Adrenal gland (tissue), 12 donors: ENCODE results near the gene BLTP2. TPM values are rescaled to one million over a fixed set of nuclear protein-coding genes. Genes with fewer than 3 reads are reported as not detected.
"Not testable (repeated sequence)": the region's sequence is repeated elsewhere in the genome, so short reads cannot be mapped to it uniquely, and the experiment has no call there.

Experiments
- DNase-seq, 7 donors: peaks; one replicate each; pipeline ENCODE4 v3.0.0-alpha.2; 2019 to 2020
- H3K27ac ChIP-seq, 5 donors: fragments of 200-600 bp; sonication (generic) in 4 of 5; 1 replicate in 3 of 5; 2 replicates in 2 of 5; pipeline versions ENCODE4 v1.5.1 to v1.8.0; 2016 to 2020; ENCODE audit warnings: mild to moderate bottlenecking in 1 of 5
- H3K27me3 ChIP-seq: fragments of 200-600 bp; 2 replicates; pipeline ENCODE4 v1.8.0; 2021
- H3K36me3 ChIP-seq, 2 donors: fragments of 200-600 bp; replicated peaks in 1 of 2; 1 replicate in 1 of 2; 2 replicates in 1 of 2; pipeline versions ENCODE4 v1.5.1 to v1.8.0; 2018 to 2022
- H3K4me1 ChIP-seq, 2 donors: fragments of 200-600 bp; replicated peaks in 1 of 2; 1 replicate in 1 of 2; 2 replicates in 1 of 2; pipeline versions ENCODE4 v1.5.1 to v1.8.0; 2018 to 2021
- H3K4me3 ChIP-seq, 4 donors: fragments of 200-600 bp; sonication (generic) in 3 of 4; one replicate each; pipeline ENCODE4 v1.5.1; 2016 to 2018
- H3K9me3 ChIP-seq, 3 donors: fragments of 200-600 bp; sonication (generic) in 1 of 3; replicated peaks in 1 of 3; 1 replicate in 2 of 3; 2 replicates in 1 of 3; pipeline versions ENCODE4 v1.5.1 to v1.8.0; 2016 to 2021
- CTCF ChIP-seq, 6 experiments: fragments of 450-650 bp in 4 of 6; fragments of 200-600 bp in 2 of 6; sonication (generic) in 1 of 6; IDR thresholded peaks; 1 replicate in 5 of 6; 2 replicates in 1 of 6; pipeline versions ENCODE4 v1.5.1 to v1.8.0; 2016 to 2021; ENCODE audit warnings: antibody characterized with exemption in 6 of 6, mild to moderate bottlenecking in 2 of 6, moderate library complexity in 1 of 6
- POLR2A ChIP-seq, 2 donors: fragments of 450-650 bp; IDR thresholded peaks; one replicate each; pipeline ENCODE4 v1.6.1; 2017; ENCODE audit warnings: antibody characterized with exemption in 2 of 2, mild to moderate bottlenecking in 2 of 2, moderate library complexity in 1 of 2
- WGBS, 4 donors: extraction: QIAGEN DNeasy Blood & Tissue Kit in 2 of 4; methylation state at CpG; one replicate each; pipeline versions ENCODE4 v1.1.5 to v1.1.7; 2013 to 2017; 5-methylcytosine and 5-hydroxymethylcytosine counted together
- intact Hi-C, 2 donors: fragments of 100-400 bp; cut with DNase I; formaldehyde crosslinking; loops; one replicate each; pipeline versions ENCODE4 v1.14.1 to v1.15.0; 2022 to 2023
- polyA plus RNA-seq, 3 donors: library from polyadenylated mRNA; stranded (reverse); fragments of 200-250 nt in 2 of 3; fragments of 350-450 nt in 1 of 3; fragmentation: Illumina TruSeq in 1 of 3; extraction: RNeasy Lipid Tissue Mini Kit (QIAGEN cat#74804) in 1 of 3; gene quantifications; one replicate each; pipeline ENCODE4 v1.2.3, GENCODE V29; 2013 to 2014
- total RNA-seq, 9 donors: library from RNA; depleted of rRNA in 4 of 9; stranded (reverse); fragments of >200 nt in 4 of 9; fragments of 120-200 nt in 1 of 9; fragmentation: NEBNext Ultra II Directional in 1 of 9; extraction: Animal tissue kit (Norgen Biotek cat#: 25700) in 1 of 9; gene quantifications; one replicate each; pipeline versions ENCODE4 v1.1.0 to v1.2.4, GENCODE V29; 2013 to 2023
- donor health status: healthy with polysubstance abuse.
- donor health status: Bipolar disorder and iron deficiency.
- donor health status: DM: yes; HTN: yes; CAD: no.
- donor health status: DM: no; HTN: no; CAD: no.
- donor health status: DM: no; HTN: no; CAD: no.
- donor health status: DM: yes; HTN: yes; CAD: no.

BLTP2 gene
- total and polyA plus RNA-seq, 12 donors = 27.8 to 228 (median 137) TPM

DNA sequence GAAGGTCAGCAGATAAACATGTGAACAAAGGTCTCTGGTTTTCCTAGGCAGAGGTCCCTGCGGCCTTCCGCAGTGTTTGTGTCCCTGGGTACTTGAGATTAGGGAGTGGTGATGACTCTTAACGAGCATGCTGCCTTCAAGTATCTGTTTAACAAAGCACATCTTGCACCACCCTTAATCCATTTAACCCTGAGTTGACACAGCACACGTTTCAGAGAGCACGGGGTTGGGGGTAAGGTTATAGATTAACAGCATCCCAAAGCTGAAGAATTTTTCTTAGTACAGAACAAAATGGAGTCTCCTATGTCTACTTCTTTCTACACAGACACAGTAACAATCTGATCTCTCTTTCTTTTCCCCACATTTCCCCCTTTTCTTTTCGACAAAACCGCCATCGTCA lies 13.4 kb upstream of the BLTP2 start:
- Histone ChIP-seq H3K4me1 (peaks cover 0 to 20% of the 10 kb centered on the region in 2 donors), H3K36me3 (peaks cover 0 to 32% of the 10 kb centered on the region in 2 donors)

DNA sequence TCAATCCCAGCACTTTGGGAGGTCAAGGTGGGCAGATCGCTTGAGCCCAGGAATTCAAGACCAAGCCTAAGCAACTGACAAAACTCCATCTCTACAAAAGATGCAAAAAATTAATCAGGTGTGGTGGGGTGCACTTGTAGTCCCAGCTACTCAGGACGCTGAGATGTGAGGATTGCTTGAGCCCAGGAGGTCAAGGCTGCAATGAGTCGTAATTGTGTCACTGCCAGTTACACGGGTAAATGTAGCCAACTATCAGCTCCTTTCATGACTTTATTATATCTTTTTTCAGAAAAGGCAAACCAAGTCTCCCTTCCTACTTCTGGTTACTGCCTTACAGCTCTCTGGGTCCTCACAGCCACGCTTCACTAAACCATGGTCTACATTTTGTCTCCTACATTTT lies 12.8 kb upstream of the BLTP2 start:
- Histone ChIP-seq H3K9me3 (no peaks in the 10 kb centered on the region), H3K27me3 (no peaks in the 10 kb centered on the region), H3K27ac (peak overlapping the region in 1 of 5 donors; percentile 63), H3K4me1 (peaks cover 0 to 14% of the 10 kb centered on the region in 2 donors), H3K36me3 (peaks cover 0 to 37% of the 10 kb centered on the region in 2 donors), H3K4me3 (no peak overlapping the region)
- TF ChIP-seq CTCF (IDR thresholded peaks at IDR 0.05) (no peak), POLR2A (IDR thresholded peaks at IDR 0.05) (no peak)
- intact Hi-C loops = loop anchor here in 1 of 2 donors (10.0 kb wide), 1 partner anchor 47 kb away; no protein-coding TSS in a partner anchor
- peak in 2 of 7 donors; percentile 29 to 51 for DNase-seq
- WGBS, 4 donors = 61 to 73% (median 69%) methylated on average over 5 of the region's 5 CpGs

More for the DNA sequence above, 13.4 kb upstream of the BLTP2 start:
- peak overlapping the region in 1 of 5 donors; percentile 63 for H3K27ac ChIP-seq
- DNase-seq, H3K27me3 ChIP-seq, H3K9me3 ChIP-seq, H3K4me3 ChIP-seq: not testable (repeated sequence)
- intact Hi-C loops = loop anchor here in 1 of 2 donors (10.0 kb wide), 1 partner anchor 46 kb away; no protein-coding TSS in a partner anchor
- 74 to 86% (median 84%) methylated on average over 5 to 8 of the region's 8 CpGs for WGBS, 4 donors

DNA sequence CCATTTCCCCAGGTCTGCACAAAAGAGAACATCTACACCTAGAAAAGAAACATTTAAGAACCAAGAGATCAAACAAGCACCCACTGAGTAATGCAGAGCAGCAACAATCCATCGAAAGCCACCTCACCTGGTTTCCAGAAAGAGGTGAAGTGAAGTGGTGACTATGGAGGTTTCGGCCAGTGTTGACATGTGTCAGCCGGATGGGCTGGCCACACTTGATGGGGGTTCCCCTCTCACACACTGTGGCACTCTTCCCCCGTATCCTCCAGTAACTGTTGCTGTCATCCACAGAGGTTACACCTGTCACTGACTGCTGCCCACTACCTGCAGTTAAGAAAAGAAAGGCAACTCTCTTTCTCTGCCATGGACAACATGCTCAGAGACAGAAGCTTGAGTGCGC lies 10.2 kb upstream of the BLTP2 start:
- Histone ChIP-seq H3K9me3 (no peaks in the 10 kb centered on the region), H3K36me3 (peaks cover 0 to 49% of the 10 kb centered on the region in 2 donors), H3K27me3 (no peaks in the 10 kb centered on the region), H3K4me1 (peaks cover 0 to under 1% of the 10 kb centered on the region in 2 donors), H3K27ac (no peak overlapping the region), H3K4me3 (no peak overlapping the region)
- 92 to 99% (median 94%) methylated on average over 4 to 5 of the region's 5 CpGs for whole genome bisulfite sequencing, 4 donors
- intact Hi-C loops = loop anchor here in 1 of 2 donors (10.0 kb wide), 1 partner anchor 50 kb away; no protein-coding TSS in a partner anchor
- TF ChIP-seq POLR2A (IDR thresholded peaks at IDR 0.05) (no peak), CTCF (IDR thresholded peaks at IDR 0.05) (no peak)
- no peak for DNase-seq

GRCh38 chr17:28648698-28649097 lies 3.7 kb upstream of the BLTP2 start:
- Histone ChIP-seq H3K36me3 (peaks cover 0 to 30% of the 10 kb centered on the region in 2 donors), H3K27me3 (no peaks in the 10 kb centered on the region), H3K4me3 (no peak overlapping the region), H3K4me1 (peaks cover 26 to 42% of the 10 kb centered on the region in 2 donors), H3K9me3 (no peaks in the 10 kb centered on the region), H3K27ac (peak overlapping the region; percentile 29 to 92 (median 52))
- intact Hi-C loops = no loop called here
- TF ChIP-seq CTCF (IDR thresholded peaks at IDR 0.05) (no peak), POLR2A (IDR thresholded peaks at IDR 0.05) (no peak)
- DNase-seq = peak; percentile 57 to 84 (median 75)
- WGBS, 4 donors = 41 to 55% (median 47%) methylated on average over 2 of the region's 2 CpGs
